ENCODE measurements around the gene KRT39. TPM values are rescaled to one million over a fixed set of nuclear protein-coding genes. Genes with fewer than 3 reads are reported as not detected.
A peak's percentile ranks its signal among the peaks of the same experiment; 100 is the strongest.

Gene KRT39
- total RNA-seq, 2 donors from 2014 or later = not detected

- Histone ChIP-seq H3K27ac (peak overlapping the region in 2 of 4 donors; percentile 39 to 62), H3K4me1 (no peaks in the 10 kb centered on the region), H3K36me3 (replicated peaks in 1 of 2; ENCODE audit: insufficient read depth in 1 of 2, low read depth in 2 of 2) (no peaks in the 10 kb centered on the region), H3K9me3 (no peaks in the 10 kb centered on the region), H3K4me3 (no peak overlapping the region), H3K27me3 (no peaks in the 10 kb centered on the region)
- no peak for ATAC-seq
- TF ChIP-seq POLR2A (IDR thresholded peaks at IDR 0.05) = no peak
- TF ChIP-seq, protein P1, sequence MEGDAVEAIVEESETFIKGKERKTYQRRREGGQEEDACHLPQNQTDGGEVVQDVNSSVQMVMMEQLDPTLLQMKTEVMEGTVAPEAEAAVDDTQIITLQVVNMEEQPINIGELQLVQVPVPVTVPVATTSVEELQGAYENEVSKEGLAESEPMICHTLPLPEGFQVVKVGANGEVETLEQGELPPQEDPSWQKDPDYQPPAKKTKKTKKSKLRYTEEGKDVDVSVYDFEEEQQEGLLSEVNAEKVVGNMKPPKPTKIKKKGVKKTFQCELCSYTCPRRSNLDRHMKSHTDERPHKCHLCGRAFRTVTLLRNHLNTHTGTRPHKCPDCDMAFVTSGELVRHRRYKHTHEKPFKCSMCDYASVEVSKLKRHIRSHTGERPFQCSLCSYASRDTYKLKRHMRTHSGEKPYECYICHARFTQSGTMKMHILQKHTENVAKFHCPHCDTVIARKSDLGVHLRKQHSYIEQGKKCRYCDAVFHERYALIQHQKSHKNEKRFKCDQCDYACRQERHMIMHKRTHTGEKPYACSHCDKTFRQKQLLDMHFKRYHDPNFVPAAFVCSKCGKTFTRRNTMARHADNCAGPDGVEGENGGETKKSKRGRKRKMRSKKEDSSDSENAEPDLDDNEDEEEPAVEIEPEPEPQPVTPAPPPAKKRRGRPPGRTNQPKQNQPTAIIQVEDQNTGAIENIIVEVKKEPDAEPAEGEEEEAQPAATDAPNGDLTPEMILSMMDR (IDR thresholded peaks at IDR 0.05) = no peak
- DNase-seq = no peak
- WGBS, 2 donors = 33 to 60% methylated on average over 1 of the region's 1 CpG
- intact Hi-C loops (cut with DNase I) = no loop called here
Measured at GRCh38 chr17:40916366-40916765, 50.4 kb downstream of the KRT39 start.

DNA sequence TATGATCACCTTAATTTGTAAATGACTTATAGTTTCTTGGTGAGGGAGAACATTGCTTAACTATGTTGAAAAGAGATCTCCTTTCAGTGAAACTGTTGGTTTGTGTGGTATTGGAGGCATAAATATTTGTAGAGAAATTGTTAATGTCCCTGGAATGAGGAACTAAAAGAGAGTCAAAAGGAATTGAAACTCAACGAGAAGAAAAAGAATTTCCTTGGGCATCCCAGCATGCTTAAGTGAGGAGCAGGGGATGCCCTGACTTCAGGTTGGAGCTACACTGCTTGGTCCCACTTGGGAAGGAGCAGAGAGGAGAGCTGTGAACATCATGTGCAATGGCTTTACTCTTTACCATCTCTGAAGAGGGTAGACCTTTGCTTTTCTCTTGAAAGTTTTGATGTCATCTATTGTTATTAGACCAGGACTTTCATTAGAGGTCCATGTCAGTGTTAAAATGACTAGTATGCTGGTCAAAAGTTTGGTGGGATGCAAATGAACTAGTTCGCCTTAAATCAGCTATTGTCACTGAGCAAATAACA is 51.0 kb downstream of the KRT39 start:
- Histone ChIP-seq H3K36me3 (replicated peaks in 1 of 2; ENCODE audit: insufficient read depth in 1 of 2, low read depth in 2 of 2) (no peaks in the 10 kb centered on the region), H3K4me3 (no peak overlapping the region), H3K4me1 (no peaks in the 10 kb centered on the region), H3K27me3 (no peaks in the 10 kb centered on the region), H3K9me3 (no peaks in the 10 kb centered on the region), H3K27ac (peak overlapping the region in 2 of 4 donors; percentile 39 to 62)
- intact Hi-C loops (cut with DNase I) = no loop called here
- DNase-seq (no peak), ATAC-seq (peak; percentile 61)
- 34 to 47% methylated on average over 2 of the region's 2 CpGs for WGBS, 2 donors
- TF ChIP-seq POLR2A (IDR thresholded peaks at IDR 0.05) = no peak
- TF ChIP-seq, protein P1 (IDR thresholded peaks at IDR 0.05) = no peak

DNA sequence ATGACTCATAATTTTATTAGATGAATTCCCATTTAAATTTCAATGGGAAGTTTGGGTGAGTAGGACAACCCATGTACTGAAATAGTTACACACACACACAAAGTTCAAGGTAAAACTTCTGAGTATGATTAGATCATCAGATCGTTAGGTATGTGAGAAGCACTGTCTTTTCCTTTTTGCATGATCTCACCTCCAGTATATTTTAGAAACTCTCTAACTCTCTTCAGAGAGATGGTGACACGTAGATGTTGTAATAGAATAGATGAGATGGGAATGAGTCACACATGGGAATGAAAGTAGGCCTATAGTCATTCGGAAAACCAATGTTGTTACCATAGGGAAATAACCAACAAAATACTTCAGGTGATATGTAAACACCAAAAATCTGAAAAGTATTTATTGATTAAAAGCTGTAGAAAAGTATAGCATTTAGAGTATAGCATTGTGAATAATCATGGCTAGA is 51.5 kb downstream of the KRT39 start:
- ATAC-seq (peak; percentile 84), DNase-seq (no peak)
- intact Hi-C loops (cut with DNase I) = no loop called here
- Histone ChIP-seq H3K27ac (peak overlapping the region in 2 of 4 donors; percentile 39 to 62), H3K27me3 (no peaks in the 10 kb centered on the region), H3K4me1 (no peaks in the 10 kb centered on the region), H3K36me3 (replicated peaks in 1 of 2; ENCODE audit: insufficient read depth in 1 of 2, low read depth in 2 of 2) (no peaks in the 10 kb centered on the region), H3K4me3 (no peak overlapping the region), H3K9me3 (no peaks in the 10 kb centered on the region)
- 41 to 44% methylated on average over 3 of the region's 3 CpGs for WGBS, 2 donors
- no peak for TF ChIP-seq POLR2A (IDR thresholded peaks at IDR 0.05)
- TF ChIP-seq, protein P1 (IDR thresholded peaks at IDR 0.05) = no peak

GRCh38 chr17:40914075-40914855 is 52.5 kb downstream of the KRT39 start:
- Histone ChIP-seq H3K27me3 (no peaks in the 10 kb centered on the region), H3K4me3 (no peak overlapping the region), H3K9me3 (no peaks in the 10 kb centered on the region), H3K27ac (no peak overlapping the region), H3K4me1 (no peaks in the 10 kb centered on the region), H3K36me3 (replicated peaks in 1 of 2; ENCODE audit: insufficient read depth in 1 of 2, low read depth in 2 of 2) (no peaks in the 10 kb centered on the region)
- WGBS, 2 donors = 61 to 73% methylated on average over 3 of the region's 3 CpGs
- no peak for DNase-seq
- no peak for ATAC-seq
- intact Hi-C loops (cut with DNase I) = loop anchor here (5.0 kb wide), 1 partner anchor 743 kb away; no protein-coding TSS in a partner anchor
- TF ChIP-seq, protein P1 (IDR thresholded peaks at IDR 0.05) = no peak
- TF ChIP-seq POLR2A (IDR thresholded peaks at IDR 0.05) = no peak

All from body of pancreas (tissue), 4 donors.